HUDEP-2 (cell line): ENCODE data around the gene SPIRE2.
A peak's percentile ranks its signal among the peaks of the same experiment; 100 is the strongest.
"Not testable (repeated sequence)": the region's sequence is repeated elsewhere in the genome, so short reads cannot be mapped to it uniquely, and the experiment has no call there.

Source experiments
- DNase-seq, 76 experiments: peaks; one replicate each; lab custom pipeline; 2025; ENCODE audit not compliant: unreplicated experiment in 76 of 76; lab: John Stamatoyannopoulos, UW

The SPIRE2 gene

DNA sequence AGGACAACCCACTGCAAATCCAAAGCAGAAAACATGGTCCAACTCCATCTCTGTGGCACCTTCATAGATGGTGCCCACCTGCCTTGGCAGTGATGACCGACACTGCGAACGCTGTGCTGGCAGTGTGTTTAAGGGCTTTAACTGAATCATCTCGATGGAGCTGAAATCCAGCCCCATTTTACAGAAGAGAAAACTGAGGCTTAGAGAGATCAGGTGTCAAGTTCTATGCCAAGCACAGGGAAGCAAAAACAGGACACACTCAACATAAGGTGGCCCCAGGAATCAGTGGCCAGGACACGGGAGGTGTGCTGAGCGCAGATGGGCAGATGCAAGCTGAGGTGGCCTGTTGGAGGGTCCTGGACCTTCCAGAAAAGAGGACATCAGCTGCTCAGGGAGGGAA lies 34.5 kb downstream of the SPIRE2 start:
- no peak for DNase-seq

DNA sequence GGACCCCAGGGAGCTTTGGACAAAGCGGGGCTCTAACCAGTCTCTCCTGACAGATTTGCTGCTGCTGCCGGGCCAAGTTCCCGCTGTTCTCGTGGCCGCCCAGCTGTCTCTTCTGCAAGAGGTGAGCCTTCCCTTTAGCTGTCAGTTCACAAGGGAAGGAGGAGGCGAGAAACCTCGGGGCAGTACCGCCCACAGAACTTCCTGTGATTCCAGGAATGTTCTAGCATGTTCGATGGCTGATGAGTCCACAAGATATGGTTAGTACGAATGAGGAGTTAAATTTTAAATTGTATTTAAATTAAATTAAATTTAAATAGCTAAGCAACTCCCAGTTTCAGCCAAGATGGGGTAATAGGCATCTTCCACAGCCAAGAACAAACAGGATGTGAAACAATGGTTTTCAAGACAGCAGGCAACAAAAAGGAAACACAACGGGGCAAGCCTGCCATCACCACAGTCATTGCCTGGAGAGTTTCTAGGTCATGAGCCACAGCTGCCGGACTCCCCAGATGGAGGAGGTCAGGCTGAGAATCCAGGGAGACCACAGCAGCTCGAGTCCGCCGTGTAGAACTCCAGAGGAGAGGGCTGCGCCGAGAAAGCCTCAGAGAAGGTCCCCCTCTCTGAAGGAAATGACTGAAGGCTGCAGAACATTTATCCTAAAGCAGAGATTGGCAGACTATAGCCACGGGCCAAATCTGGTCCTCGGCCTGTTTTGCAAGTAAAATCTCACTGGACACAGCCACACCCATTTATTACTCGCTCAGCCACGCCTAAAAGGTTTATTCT lies 35.7 kb downstream of the SPIRE2 start:
- DNase-seq: no peak

DNA sequence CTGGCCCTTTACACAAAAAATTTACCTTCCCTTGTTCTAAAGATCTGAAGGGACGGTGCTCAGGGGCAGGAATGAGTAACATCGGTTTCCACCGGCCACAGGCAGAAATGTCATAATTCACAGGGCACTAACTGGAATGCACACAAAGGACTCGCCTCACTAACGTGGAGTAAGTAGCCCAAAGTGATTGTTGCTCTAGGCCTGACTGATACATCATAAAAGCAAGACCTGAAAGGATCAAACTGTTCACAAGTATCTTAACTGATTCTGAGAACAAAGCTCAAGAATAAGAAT lies 36.2 kb downstream of the SPIRE2 start:
- DNase-seq: no peak

DNA sequence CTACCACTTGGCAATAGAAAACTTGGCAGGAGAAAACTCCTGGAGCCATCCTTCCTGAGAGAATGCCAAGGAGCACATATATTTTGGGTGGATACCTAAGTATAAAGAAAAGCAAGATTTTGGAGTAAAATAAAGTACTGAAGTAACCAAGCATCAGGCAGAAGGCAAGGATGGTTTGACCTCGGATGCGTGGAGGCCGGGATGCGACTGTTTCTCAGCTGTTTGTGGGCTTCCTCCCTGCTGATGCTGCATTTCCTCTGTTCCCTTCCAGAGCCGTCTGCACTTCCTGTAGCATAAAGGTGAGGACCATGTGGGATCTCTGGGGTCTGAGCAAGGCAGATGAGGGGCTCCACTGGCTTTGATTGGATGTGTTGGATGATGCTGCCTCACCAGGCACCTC lies 39.6 kb downstream of the SPIRE2 start:
- no peak for DNase-seq

DNA sequence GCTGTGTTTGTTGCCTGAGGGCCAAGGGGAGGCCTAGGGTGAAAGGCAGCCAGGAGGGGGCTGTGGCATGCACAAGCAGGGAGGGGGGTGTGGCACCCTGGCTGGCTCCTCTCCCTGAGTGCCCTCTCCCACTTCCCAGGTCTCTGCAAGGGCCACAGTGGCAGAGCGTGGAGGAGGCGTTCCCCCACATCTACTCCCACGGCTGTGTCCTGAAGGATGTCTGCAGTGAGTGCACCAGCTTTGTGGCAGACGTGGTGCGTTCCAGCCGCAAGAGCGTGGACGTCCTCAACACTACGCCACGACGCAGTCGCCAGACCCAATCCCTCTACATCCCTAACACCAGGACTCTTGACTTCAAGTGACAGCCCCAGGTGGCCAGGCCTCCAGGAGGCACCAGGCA lies 41.6 kb downstream of the SPIRE2 start:
- DNase-seq: no peak

DNA sequence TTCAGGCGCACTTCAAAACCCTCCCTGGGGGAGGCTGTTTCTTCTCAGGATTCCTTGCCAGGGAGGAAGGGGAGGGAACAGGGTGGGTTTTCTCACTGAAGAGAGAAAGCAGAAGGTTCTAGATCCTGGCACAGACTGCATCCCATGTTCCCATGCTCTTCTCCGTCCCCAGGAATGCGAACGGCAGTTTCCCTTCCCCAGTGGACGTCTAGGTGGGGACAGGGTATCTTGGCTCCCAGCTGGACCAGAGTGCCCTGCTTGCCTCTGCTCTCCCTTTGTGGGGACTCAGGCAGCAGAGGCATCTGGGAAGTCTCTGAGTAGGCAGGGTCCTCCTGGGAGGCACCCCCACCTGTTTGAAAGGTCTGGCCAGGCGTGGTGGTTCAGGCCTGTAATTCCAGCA lies 42.2 kb downstream of the SPIRE2 start:
- no peak for DNase-seq

DNA sequence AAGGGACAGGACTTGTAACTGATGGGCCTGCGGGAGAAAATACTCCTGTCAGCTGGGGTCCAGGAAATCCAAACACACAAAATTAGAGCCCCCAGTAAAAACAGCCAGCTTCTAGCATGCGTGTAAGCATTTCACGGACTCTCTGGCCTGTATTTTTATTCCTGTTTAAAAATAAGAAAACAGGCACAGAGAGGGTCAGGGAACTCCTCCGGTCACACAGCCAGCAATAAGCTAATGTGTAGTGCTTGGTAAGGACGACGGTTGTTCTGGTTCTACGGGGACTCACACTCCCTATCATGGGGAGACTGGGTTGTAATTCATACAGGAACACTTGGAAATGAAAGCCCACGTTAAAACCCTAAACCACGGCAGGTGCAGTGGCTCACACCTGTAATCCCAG lies 43.6 kb downstream of the SPIRE2 start:
- DNase-seq: no peak

DNA sequence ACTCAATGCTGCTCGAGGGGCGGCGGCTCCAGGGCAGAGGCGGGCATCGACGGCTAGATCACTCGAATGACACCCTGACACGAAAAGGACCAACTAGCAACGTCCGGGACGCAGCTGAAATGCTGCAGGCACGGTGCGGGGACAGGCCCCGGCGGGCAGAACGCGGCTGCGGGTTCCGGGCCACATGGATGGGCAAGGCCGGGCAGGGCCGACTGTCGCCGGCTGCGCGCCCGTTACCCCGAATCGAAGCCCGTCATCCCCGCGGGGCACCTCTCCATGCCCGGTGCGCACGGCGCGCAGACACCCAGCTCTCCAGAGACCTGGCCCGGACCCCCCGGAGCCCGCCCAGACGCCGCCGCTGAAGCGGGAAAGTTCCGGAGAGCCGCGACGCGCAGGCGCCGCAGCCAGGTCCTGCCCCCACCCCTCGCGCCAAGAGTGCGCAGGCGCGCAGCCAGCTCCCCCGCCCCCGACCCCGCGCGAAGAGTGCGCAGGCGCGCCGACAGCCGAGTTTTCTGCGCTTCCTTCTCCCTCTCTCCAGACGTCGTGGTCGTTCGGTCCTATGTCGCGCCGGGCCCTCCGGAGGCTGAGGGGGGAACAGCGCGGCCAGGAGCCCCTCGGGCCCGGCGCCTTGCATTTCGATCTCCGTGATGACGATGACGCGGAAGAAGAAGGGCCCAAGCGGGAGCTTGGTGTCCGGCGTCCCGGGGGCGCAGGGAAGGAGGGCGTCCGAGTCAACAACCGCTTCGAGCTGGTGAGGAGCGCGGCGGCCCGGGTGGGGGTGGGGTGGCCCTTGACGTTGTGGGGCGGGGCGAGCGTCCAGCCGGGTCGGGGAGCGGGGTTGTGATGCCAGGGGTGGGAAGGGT lies 45.1 kb downstream of the SPIRE2 start, which contains the start of gene TCF25:
Gene TCF25, plus strand, starts transcription at position 484 of the 863 bp plus-strand sequence. Its CDS starts 76 bp downstream, at position 560.
- peak in 73 of 76 experiments; percentile 27 to 95 (median 72) for DNase-seq

DNA sequence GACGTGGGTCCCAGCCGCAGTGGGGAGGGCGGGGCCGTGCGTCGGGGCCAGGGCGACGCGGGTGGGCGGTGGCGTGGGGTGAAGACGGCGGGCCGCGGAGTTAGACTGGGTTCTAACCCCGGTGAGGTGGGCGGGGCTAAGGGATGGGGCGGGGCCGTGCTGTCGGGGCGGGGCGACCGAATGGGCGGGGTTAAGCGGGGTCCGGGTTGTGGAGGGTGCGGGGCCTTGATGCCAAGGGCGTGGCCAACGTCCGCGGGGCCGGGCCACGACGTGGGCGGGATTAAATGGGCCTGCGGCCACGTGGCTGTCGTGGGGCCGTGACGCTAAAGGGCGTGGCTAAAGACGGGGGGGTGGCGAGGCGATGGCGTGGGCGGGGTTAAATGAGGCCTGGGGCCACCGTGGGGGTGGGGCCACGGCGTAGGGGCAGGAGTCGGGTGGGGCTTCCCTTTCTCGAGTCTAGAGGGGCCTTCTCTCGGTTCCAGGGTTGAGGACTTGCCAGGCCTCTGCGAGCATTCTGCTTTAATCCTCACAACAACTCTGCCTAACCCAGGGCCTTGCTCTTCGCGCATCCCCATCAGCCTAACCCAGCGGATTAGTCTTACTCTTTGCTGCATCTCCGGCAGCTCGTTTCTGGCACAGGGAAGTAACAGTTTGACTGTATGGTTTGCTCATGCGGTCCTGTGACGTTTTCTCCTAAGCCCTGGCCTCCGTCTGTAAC lies 45.9 kb downstream of the SPIRE2 start:
- peak; percentile 8 to 99 (median 93) for DNase-seq

DNA sequence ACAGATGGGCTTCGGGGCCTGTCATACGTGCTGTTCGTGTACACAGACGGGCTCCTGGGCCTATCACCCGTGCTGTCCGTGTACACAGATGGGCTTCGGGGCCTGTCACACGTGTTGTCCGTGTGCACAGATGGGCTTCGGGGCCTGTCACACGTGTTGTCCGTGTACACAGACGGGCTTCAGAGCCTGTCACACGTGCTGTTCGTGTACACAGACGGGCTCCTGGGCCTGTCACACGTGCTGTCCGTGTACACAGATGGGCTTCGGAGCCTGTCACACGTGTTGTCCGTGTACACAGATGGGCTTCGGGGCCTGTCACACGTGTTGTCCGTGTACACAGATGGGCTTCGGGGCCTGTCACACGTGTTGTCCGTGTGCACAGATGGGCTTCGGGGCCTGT lies 50.8 kb downstream of the SPIRE2 start:
- DNase-seq: not testable (repeated sequence)

DNA sequence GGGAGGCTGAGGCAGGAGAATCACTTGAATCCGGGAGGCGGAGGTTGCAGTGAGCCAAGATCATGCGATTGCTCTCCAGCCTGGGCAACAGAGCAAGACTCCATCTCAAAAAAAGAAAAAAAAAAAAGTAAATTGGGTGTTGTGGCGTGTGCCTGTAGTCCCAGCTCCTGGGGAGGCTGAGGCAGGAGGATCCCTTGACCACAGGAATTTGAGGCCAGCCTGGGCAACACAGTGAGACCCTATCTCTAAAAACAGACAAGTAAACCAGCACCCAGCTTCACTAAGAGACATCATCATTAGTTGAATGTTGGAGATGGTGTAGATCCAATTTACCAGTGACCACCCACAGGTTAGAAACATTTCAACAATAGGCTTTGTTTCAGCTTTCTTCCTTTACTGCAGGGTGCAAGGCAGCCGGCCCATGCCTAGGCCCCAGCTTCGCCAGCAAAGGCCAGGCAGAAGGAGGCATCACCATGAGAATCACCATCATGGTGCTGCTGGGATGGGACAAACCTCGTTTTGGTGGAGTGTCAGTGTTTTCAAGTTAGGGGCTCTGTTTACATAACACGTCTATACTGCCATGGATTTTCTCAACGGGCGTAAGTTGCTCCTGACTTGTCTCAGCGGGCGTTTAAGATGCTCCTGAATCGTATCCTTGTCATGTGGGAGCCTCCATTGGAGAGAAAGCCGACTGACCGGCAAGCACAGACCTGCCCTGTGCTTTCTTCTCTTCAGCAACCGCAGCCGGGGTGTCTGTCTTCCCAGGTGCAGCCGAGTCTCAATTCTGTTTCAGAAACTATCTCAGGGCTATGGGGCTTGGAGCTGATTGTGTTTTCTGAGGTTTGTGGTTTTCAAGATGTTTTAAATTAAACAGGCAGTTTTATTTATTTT lies 52.4 kb downstream of the SPIRE2 start:
- no peak for DNase-seq

DNA sequence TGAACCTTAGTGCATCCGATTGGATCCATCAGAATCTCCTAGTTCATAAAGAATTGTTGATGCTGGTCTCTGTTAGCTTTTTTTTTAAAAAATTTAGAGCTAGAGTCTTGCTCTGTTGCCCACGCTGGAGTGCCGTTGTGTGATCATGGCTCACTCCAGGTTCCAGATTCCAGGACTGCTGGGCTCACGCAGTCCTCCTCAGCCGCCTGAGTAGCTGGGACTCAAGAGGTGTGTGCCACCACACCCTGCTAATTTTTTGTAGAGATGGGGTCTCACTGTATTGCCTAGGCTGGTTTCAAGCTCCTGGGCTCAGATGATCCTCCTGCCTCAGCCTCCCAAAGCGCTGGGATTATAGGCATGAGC lies 53.1 kb downstream of the SPIRE2 start:
- DNase-seq: no peak

DNA sequence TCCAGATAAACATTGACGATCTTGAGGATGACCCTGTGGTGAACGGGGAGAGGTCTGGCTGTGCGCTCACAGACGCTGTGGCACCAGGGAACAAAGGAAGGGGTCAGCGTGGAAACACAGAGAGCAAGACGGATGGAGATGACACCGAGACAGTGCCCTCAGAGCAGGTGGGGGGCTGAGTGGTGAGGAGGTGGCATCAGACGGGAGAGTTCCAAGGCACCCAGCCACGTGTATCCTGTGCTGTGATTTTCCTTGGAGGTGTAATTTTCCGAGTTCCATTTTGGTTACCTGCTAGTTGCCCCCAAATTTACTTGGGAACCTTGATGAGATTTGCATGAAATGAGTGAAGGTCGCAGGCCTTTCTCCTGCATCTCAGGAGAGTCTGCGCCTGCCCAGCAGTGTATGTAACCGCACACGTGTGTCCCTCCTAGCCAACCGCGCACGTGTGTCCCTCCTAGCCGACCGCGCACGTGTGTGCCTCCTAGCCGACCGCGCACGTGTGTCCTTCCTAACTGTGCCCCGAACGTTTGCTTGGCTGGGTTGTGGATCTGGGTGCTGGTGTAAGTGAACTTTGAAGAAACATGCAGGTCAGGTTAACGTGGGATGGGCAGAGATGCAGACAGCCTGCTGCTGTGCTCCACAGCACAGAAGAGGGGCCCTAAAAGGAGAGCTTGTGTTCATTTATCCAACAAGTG lies 55.2 kb downstream of the SPIRE2 start:
- DNase-seq: no peak

DNA sequence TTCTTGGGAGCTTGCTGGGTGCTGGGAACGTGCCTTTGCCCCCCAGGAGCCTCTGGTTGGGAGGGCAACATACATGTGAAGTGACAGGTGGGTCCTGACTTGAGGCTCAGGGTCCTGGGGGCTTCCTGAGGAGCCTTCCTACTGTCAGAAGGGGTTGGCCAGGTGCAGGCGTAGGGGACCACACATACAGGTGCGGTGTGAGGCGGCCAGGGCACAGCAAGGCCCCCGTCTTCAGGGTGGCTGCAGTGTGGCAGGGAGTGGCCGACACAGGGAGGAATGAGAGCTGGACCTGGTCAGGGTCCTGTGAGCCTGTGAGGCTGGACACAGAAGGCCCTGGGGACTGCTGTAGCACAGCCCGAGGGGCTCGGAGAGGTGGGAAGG lies 55.8 kb downstream of the SPIRE2 start:
- no peak for DNase-seq

DNA sequence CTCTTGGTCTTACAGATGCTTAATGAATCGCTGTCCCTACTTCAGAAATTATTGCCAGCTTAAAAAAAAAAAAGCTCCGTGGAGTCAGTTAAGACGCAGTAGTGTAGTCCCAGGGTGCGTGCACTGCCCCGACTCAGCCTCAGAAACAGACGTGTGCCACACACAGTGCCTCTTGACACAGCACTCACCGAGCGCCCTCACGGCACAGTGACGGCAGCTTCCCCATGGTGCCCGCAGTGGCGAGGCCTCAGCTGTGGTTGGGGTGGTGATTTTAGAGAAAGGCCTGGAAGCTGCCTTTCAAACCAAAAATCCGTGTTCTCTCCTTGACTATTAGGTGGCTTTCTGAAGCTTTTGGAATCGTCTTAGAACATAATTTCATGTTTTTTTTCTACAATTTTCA lies 59.0 kb downstream of the SPIRE2 start:
- no peak for DNase-seq

DNA sequence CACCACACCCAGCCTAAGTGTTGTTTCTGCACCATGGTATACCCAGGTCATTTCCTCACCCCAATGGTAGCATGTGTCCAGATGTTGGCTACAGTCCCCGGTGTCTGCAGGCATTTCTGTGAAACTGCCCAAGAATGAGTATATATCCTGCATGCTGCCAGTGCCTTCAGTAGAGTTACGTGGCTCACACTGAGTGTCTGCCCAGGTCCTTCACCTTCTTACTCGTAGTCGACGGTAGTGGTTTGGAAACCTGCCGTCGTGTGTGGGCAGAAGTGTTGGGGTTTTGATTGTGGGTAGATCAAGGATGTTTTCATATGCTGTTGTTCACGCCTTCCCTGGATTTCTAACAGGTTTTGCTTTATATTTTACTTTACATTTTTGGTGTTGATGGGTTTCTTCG lies 61.9 kb downstream of the SPIRE2 start:
- DNase-seq: no peak

DNA sequence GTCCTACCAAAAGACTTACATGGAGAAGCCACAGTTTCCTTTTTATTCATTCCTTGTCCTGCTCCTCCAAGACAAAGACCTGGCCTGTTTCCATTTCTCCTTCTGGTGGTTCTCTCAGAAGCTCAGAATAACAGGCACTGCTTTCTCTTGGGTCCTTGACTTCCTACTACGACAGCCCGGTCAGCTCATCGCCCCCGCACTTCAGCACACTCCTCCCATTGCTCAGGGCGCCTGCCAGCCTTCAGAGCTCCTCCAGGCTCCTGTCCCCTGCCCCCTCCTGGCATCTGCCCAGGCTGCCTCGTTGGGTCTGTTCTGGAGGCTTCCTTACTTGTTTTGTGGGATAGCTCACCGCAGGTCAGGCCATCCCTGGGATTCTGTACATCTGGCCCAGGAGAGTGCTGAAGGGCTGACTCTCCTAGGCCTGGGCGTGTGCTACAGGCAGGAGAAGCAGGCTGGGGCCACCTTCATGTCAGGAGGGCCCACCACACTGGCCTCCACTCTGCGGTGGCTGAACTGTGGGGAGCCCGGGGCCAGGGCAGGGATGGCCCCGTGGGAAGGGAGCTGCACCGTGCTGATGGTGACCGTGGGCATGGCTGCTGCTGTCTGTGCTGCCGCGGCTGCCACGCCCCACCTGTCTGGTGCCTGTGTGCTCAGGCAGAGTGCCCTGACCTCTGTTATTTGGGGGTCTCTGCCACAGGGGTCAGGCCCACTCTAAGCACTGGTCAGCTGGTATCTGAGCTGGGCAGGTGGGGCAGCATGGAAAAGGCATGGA lies 62.8 kb downstream of the SPIRE2 start:
- no peak for DNase-seq

DNA sequence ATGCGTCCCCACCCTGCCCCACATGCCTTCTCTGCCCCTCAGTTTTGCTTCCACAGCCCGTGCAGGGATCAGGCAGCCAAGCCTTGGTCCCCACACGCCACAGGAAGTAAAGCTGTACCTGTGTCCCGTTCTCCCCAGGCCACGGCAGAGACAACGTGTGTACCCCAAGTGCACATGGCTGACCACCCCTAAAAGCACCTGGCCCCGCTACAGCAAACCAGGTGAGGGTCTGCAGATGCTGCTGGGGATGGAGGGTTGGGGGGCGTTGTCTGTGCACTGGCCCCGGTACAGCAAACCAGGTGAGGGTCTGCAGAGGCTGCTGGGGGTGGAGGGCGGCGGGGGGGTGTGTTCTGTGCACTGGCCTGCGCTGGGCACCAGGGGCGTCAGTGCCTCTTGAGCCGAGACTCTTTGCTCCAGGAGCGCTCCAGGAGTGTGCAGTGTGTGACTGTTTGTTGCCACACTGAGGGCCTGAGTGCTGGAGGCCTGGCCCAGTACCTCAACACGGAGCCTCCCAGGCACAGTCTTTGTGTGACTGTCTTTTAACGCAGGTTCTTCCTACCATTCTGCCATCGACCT lies 63.9 kb downstream of the SPIRE2 start:
- no peak for DNase-seq

DNA sequence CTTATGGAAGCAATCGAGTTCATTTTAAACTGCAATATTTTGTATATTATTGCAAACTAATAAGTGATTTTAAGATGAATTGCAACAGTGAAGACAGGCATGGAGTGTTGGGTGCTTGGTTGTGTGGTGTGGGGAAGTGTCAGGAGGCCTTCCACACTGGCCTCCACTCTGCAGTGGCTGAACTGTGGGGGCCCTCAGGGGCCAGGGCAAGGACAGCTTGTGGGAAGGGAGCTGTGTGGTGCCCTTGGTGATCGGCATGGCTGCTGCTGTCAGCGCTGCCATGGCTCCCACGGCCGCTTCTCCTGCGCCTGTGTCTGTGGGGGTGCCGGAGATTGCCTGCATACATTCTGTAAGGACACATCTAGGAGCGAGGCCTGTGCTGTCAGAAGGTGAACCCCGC lies 64.4 kb downstream of the SPIRE2 start:
- no peak for DNase-seq
